SK-N-SH (cell line): Measurements from ENCODE around the gene TCTN1. TPM values are rescaled to one million over a fixed set of nuclear protein-coding genes. Genes with fewer than 3 reads are reported as not detected.

Experiments
- CTCF ChIA-PET: fragments of 300-600, 350-600 bp; formaldehyde crosslinking; extraction: SDS; loops from one replicate; lab custom pipeline; 2021; lab: Yijun Ruan, JAX
- POLR2A ChIA-PET: fragments of 350-600 bp; sonication (Branson Sonifier 250); formaldehyde crosslinking; extraction: SDS; loops from one replicate; lab custom pipeline; 2020; ENCODE audit warnings: antibody characterized with exemption, inconsistent platforms; lab: Yijun Ruan, JAX
- DNase-seq: peaks from one replicate; pipeline ENCODE4 v3.0.0; 2012
- H2AFZ ChIP-seq: fragments of 200-600 bp; sonication (generic); 2 replicates; pipeline ENCODE4 v1.8.1; 2016; ENCODE audit warnings: antibody characterized with exemption, mild to moderate bottlenecking, low read depth
- H3F3A ChIP-seq: fragments of 200-600 bp; sonication (generic); replicated peaks from 2 replicates; pipeline ENCODE3; 2016; ENCODE audit warnings: antibody characterized with exemption, mild to moderate bottlenecking; ENCODE audit not compliant: insufficient read depth
- H3K27ac ChIP-seq, 2 experiments: fragments of 200-500 bp in 1 of 2; fragments of 200-600 bp in 1 of 2; sonication (Bioruptor generic) in 1 of 2; sonication (generic), shearing (Covaris generic) in 1 of 2; 2 replicates each; pipeline versions ENCODE4 v1.5.1 to v1.6.1; 2014 to 2016; ENCODE audit warnings: low read depth in 2 of 2, inconsistent platforms in 1 of 2, low read length in 1 of 2, mild to moderate bottlenecking in 1 of 2, mixed read lengths in 1 of 2
- H3K27me3 ChIP-seq: fragments of 200-600 bp; sonication (generic), shearing (Covaris generic); 2 replicates; pipeline ENCODE4 v1.6.1; 2016; ENCODE audit warnings: mixed run types; ENCODE audit not compliant: insufficient read depth
- H3K36me3 ChIP-seq, 2 experiments: fragments of 200-500 bp in 1 of 2; fragments of 200-600 bp in 1 of 2; sonication (Bioruptor generic) in 1 of 2; sonication (generic) in 1 of 2; replicated peaks in 1 of 2; 2 replicates each; pipeline versions ENCODE3 to v1.5.1; 2014 to 2016; ENCODE audit warnings: low read length in 1 of 2, mild to moderate bottlenecking in 1 of 2; ENCODE audit not compliant: insufficient read depth in 2 of 2, control insufficient read depth in 1 of 2
- H3K4me1 ChIP-seq, 2 experiments: fragments of 200-500 bp in 1 of 2; fragments of 200-600 bp in 1 of 2; sonication (Bioruptor generic) in 1 of 2; sonication (generic), shearing (Covaris generic) in 1 of 2; 2 replicates each; pipeline versions ENCODE4 v1.5.1 to v1.6.1; 2014 to 2016; ENCODE audit warnings: low read depth in 1 of 2, low read length in 1 of 2, mixed run types in 1 of 2; ENCODE audit not compliant: insufficient read depth in 2 of 2, control insufficient read depth in 1 of 2
- H3K4me2 ChIP-seq: fragments of 200-600 bp; sonication (generic), shearing (Covaris generic); 2 replicates; pipeline ENCODE4 v1.6.1; 2017; ENCODE audit warnings: mixed run types
- H3K4me3 ChIP-seq, 2 experiments: fragments of 200-500 bp in 1 of 2; fragments of 200-600 bp in 1 of 2; sonication (Bioruptor generic) in 1 of 2; sonication (generic), shearing (Covaris generic) in 1 of 2; 2 replicates each; pipeline versions ENCODE4 v1.5.1 to v1.8.1; 2014 to 2016; ENCODE audit warnings: low read depth in 2 of 2, inconsistent platforms in 1 of 2, low read length in 1 of 2, mild to moderate bottlenecking in 1 of 2, mixed read lengths in 1 of 2, moderate library complexity in 1 of 2
- H3K79me2 ChIP-seq: fragments of 200-600 bp; sonication (generic); 2 replicates; pipeline ENCODE4 v1.8.1; 2017; ENCODE audit warnings: mild to moderate bottlenecking; ENCODE audit not compliant: insufficient read depth
- H3K9ac ChIP-seq: fragments of 200-600 bp; sonication (generic); 2 replicates; pipeline ENCODE4 v1.6.1; 2017; ENCODE audit warnings: mixed run types
- H3K9me2 ChIP-seq: fragments of 200-600 bp; sonication (generic); 2 replicates; pipeline ENCODE4 v1.6.1; 2017; ENCODE audit warnings: mixed run types
- H3K9me3 ChIP-seq: fragments of 200-600 bp; sonication (generic); 2 replicates; pipeline ENCODE4 v1.6.1; 2017; ENCODE audit warnings: mixed run types, mild to moderate bottlenecking, moderate library complexity
- H4K20me1 ChIP-seq: fragments of 200-600 bp; sonication (generic); 2 replicates; pipeline ENCODE4 v1.6.1; 2017; ENCODE audit warnings: mild to moderate bottlenecking, mixed run types; ENCODE audit not compliant: insufficient read depth
- CTCF ChIP-seq: fragments of 200-600 bp; sonication (generic); IDR thresholded peaks from 2 replicates; pipeline ENCODE4 v1.6.1; 2017; ENCODE audit warnings: antibody characterized with exemption, mild to moderate bottlenecking, moderate library complexity
- FOSL2 ChIP-seq: IDR thresholded peaks from 2 replicates; pipeline ENCODE4 v1.4.0; 2012; ENCODE audit warnings: low read depth, mild to moderate bottlenecking, moderate library complexity, borderline replicate concordance
- FOXJ3 ChIP-seq: sonication (generic); formaldehyde crosslinking; IDR thresholded peaks from 2 replicates; pipeline ENCODE4 v1.5.1; 2020; ENCODE audit warnings: mild to moderate bottlenecking, missing genetic modification reagents
- GATA2 ChIP-seq: sonication (generic); formaldehyde crosslinking; IDR thresholded peaks from 2 replicates; pipeline ENCODE4 v1.5.0; 2020; ENCODE audit warnings: mild to moderate bottlenecking, missing genetic modification reagents
- POLR2AphosphoS5 ChIP-seq: IDR thresholded peaks from 2 replicates; pipeline ENCODE4 v1.6.1; 2012; ENCODE audit warnings: low read depth, low read length
- SMC3 ChIP-seq: IDR thresholded peaks from 2 replicates; pipeline ENCODE4 v1.6.1; 2012; ENCODE audit warnings: low read depth, low read length, improper control_type of control experiment
- TCF12 ChIP-seq: IDR thresholded peaks from 2 replicates; pipeline ENCODE4 v1.4.0; 2012
- YY1 ChIP-seq: IDR thresholded peaks from 2 replicates; pipeline ENCODE4 v1.4.0; 2012; ENCODE audit warnings: low read depth, mild to moderate bottlenecking
- ZBTB33 ChIP-seq: IDR thresholded peaks from 2 replicates; pipeline ENCODE4 v1.4.0; 2012; ENCODE audit warnings: low read depth, borderline replicate concordance
- WGBS: methylation state at CpG from one replicate; pipeline ENCODE4 v1.1.6; 2017; ENCODE audit warnings: low lambda C conversion rate; 5-methylcytosine and 5-hydroxymethylcytosine counted together
- polyA plus RNA-seq, 3 experiments: library from polyadenylated mRNA; depleted of rRNA; stranded (reverse); fragments of >200 nt; gene quantifications; 2 replicates each; pipeline ENCODE4 v1.2.3, GENCODE V29; 2012
- TF ChIP-seq, protein P1 (sequence below): IDR thresholded peaks from 2 replicates; pipeline ENCODE4 v1.4.0; 2012; ENCODE audit warnings: low read depth
- TF ChIP-seq, protein P2 (sequence below): fragments of 150-350 bp; IDR thresholded peaks from 2 replicates; pipeline ENCODE4 v1.6.1; 2017; ENCODE audit warnings: antibody characterized with exemption, low read length, low read depth, borderline replicate concordance

TCTN1 gene
- polyA plus RNA-seq, 1 of the 3 experiments (the other 2 are of a cell fraction) = 40.2 TPM

DNA sequence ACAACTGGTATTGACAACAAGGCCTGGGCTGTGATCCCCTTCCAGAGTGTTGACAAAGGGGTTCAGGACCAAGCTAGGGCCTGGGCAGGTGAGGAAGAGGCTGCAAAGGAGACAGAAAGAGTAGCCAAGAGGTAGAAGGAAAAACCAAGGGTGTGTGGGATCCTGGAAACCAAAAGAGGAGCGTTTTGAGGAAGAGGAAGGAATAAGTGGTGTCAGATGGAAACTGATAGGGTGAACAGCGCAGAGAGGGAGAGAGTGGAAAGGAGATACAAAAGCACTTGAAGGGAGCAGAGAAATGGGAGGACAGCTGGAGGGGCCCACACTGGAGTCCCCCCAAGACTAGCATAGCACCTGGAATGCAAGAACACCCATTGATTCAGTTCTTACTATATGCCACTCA lies 83.3 kb downstream of the TCTN1 start:
- no peak overlapping the region for H3K9ac ChIP-seq
- H3F3A ChIP-seq = no peaks in the 10 kb centered on the region
- H2AFZ ChIP-seq = no peak overlapping the region
- H3K4me1 ChIP-seq = peaks cover 0 to 25% of the 10 kb centered on the region in 2 experiments; a peak in 1 of 4 replicates
- no peaks in the 10 kb centered on the region for H3K9me3 ChIP-seq
- no peaks in the 10 kb centered on the region for H3K9me2 ChIP-seq
- H3K4me2 ChIP-seq = no peak overlapping the region
- no peak overlapping the region for H3K4me3 ChIP-seq
- H3K79me2 ChIP-seq = no peaks in the 10 kb centered on the region
- no peaks in the 10 kb centered on the region for H3K27me3 ChIP-seq
- POLR2A ChIA-PET = no interaction called here
- DNase-seq = no peak
- CTCF ChIA-PET = interaction anchor here (1.2 kb wide), 1 partner anchor 48 kb away, joined by 3 read pairs; no protein-coding TSS in a partner anchor
- no peak overlapping the region for H3K27ac ChIP-seq
- H4K20me1 ChIP-seq = no peaks in the 10 kb centered on the region
- WGBS = 73% methylated on average over 2 of the region's 2 CpGs
- no peaks in the 10 kb centered on the region for H3K36me3 ChIP-seq
- TF ChIP-seq FOSL2 (no peak), TCF12 (no peak), ZBTB33 (no peak), GATA2 (CRISPR knock-in tag) (no peak), CTCF (no peak), YY1 (no peak), POLR2AphosphoS5 (no peak), SMC3 (no peak), FOXJ3 (CRISPR knock-in tag) (no peak)
- TF ChIP-seq, protein P1, sequence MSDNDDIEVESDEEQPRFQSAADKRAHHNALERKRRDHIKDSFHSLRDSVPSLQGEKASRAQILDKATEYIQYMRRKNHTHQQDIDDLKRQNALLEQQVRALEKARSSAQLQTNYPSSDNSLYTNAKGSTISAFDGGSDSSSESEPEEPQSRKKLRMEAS = no peak
- TF ChIP-seq, protein P2, sequence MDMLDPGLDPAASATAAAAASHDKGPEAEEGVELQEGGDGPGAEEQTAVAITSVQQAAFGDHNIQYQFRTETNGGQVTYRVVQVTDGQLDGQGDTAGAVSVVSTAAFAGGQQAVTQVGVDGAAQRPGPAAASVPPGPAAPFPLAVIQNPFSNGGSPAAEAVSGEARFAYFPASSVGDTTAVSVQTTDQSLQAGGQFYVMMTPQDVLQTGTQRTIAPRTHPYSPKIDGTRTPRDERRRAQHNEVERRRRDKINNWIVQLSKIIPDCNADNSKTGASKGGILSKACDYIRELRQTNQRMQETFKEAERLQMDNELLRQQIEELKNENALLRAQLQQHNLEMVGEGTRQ = no peak
